ENCODE results near the gene ASTN2.

- TF ChIP-seq CTCF (IDR thresholded peaks at IDR 0.05) (no peak), POLR2A (IDR thresholded peaks at IDR 0.05) (no peak)
Observed at GRCh38 chr9:116450378-116451139, 964.3 kb downstream of the ASTN2 start.

All from Peyer's patch (tissue), 4 donors.